Transverse colon (tissue), 4 donors: Measurements from ENCODE around the gene ARHGAP22.

ENCODE experiments used
- CTCF ChIP-seq, 5 experiments: fragments of 200-600 bp in 3 of 5; fragments of 450-650 bp in 2 of 5; sonication (generic) in 3 of 5; IDR thresholded peaks; 1 replicate in 2 of 5; 2 replicates in 3 of 5; pipeline ENCODE4 v1.5.1; 2016 to 2017; ENCODE audit warnings: antibody characterized with exemption in 5 of 5, inconsistent platforms in 3 of 5, mild to moderate bottlenecking in 2 of 5, moderate library complexity in 1 of 5
- EP300 ChIP-seq: sonication (generic); formaldehyde crosslinking; IDR thresholded peaks from one replicate; pipeline ENCODE4 v1.6.1; 2017; ENCODE audit warnings: antibody characterized with exemption, low read depth
- POLR2A ChIP-seq: fragments of 450-650 bp; IDR thresholded peaks from one replicate; pipeline ENCODE4 v1.6.1; 2016; ENCODE audit warnings: antibody characterized with exemption, mild to moderate bottlenecking, moderate library complexity
- POLR2AphosphoS5 ChIP-seq, 3 donors: sonication (generic); formaldehyde crosslinking; IDR thresholded peaks; one replicate each; pipeline ENCODE4 v1.6.1; 2016; ENCODE audit warnings: antibody characterized with exemption in 3 of 3

DNA sequence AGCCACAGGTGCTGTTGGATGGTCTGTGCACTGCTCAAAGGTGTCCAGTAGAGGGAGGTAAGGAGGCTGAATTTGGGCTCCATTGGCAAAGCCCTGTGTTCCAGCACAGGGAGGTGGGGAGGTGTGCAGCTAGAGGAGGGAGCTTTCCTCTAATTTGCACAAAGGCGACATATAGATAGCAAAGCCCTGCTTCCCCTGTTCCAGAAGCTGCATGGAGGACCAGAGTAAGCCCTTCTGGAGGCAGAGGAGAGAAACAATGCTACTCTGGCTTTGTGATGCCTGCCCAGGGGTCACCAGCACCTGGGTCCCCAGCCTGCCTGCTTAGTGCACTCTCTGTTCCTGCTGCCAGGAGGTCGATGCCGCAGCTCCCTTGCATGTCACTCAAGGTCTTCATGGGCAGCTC lies 3.4 kb upstream of the ARHGAP22 start:
- TF ChIP-seq CTCF (IDR thresholded peaks at IDR 0.05) (peak; percentile 46 to 61 (median 52)), POLR2AphosphoS5 (IDR thresholded peaks at IDR 0.05) (no peak), POLR2A (no peak), EP300 (no peak)
